GM20000 (cell line): ENCODE results near the gene FKBP10.

Source experiments
- DNase-seq: peaks from one replicate; pipeline ENCODE4 v3.0.0; 2012; ENCODE audit warnings: low spot score
- CTCF ChIP-seq: IDR thresholded peaks from 2 replicates; pipeline ENCODE4 v1.5.1; 2012; ENCODE audit warnings: mild to moderate bottlenecking, control low read depth; ENCODE audit errors: extremely low read depth, missing control alignments

FKBP10 gene

GRCh38 chr17:41777157-41777573 is 35.6 kb upstream of the FKBP10 start:
- no peak for TF ChIP-seq CTCF
- no peak for DNase-seq

- no peak for DNase-seq
- no peak for TF ChIP-seq CTCF
Measured at GRCh38 chr17:41777574-41778188, 35.1 kb upstream of the FKBP10 start.

GRCh38 chr17:41779954-41780353 is 32.9 kb upstream of the FKBP10 start:
- no peak for TF ChIP-seq CTCF
- no peak for DNase-seq

GRCh38 chr17:41781404-41782110 is 31.2 kb upstream of the FKBP10 start:
- TF ChIP-seq CTCF, result no peak
- DNase-seq, result no peak

- no peak for DNase-seq
- no peak for TF ChIP-seq CTCF
Measured at GRCh38 chr17:41782142-41782541, 30.7 kb upstream of the FKBP10 start.

GRCh38 chr17:41784207-41784744 is 28.5 kb upstream of the FKBP10 start:
- no peak for TF ChIP-seq CTCF
- peak; percentile 80 for DNase-seq

- TF ChIP-seq CTCF, result no peak
- DNase-seq, result no peak
Measured at GRCh38 chr17:41785091-41785858, 27.5 kb upstream of the FKBP10 start.
